Loucy (cell line): ENCODE results near the gene TNFSF4.

Experiments
- EZH2phosphoT487 ChIP-seq: fragments of 200-600 bp; IDR thresholded peaks from 2 replicates; pipeline ENCODE4 v1.6.1; 2018; ENCODE audit warnings: antibody characterized with exemption, mild to moderate bottlenecking, moderate library complexity, borderline replicate concordance
- TF ChIP-seq, protein P1 (sequence below): fragments of 200-600 bp; sonication (generic); conservative IDR thresholded peaks from 2 replicates; pipeline ENCODE4 v1.5.1; 2014; ENCODE audit warnings: mild to moderate bottlenecking, antibody characterized with exemption, low read length

DNA sequence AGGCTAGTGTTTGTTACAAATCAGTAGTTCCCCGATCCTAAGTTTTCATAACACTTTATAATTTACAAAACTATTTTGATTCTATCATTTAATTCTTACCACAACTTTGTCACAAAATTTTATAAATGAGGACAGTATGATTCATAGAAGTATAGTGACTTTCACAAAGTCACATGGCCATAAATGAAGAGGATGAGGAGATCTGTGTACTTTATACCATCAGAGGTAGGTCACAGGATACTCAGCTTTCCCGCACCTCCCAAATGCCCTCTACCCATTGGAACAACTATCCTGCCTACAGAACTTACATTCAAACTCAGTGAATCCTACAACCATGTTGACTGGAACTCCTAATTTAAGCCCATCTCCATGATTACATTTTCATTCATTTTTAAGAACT, 56.3 kb downstream of the TNFSF4 start:
- TF ChIP-seq, protein P1, sequence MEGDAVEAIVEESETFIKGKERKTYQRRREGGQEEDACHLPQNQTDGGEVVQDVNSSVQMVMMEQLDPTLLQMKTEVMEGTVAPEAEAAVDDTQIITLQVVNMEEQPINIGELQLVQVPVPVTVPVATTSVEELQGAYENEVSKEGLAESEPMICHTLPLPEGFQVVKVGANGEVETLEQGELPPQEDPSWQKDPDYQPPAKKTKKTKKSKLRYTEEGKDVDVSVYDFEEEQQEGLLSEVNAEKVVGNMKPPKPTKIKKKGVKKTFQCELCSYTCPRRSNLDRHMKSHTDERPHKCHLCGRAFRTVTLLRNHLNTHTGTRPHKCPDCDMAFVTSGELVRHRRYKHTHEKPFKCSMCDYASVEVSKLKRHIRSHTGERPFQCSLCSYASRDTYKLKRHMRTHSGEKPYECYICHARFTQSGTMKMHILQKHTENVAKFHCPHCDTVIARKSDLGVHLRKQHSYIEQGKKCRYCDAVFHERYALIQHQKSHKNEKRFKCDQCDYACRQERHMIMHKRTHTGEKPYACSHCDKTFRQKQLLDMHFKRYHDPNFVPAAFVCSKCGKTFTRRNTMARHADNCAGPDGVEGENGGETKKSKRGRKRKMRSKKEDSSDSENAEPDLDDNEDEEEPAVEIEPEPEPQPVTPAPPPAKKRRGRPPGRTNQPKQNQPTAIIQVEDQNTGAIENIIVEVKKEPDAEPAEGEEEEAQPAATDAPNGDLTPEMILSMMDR: no peak
- TF ChIP-seq EZH2phosphoT487: no peak
